CD1c-positive myeloid dendritic cell (primary cell): Measurements from ENCODE around the gene FHOD3.
A peak's percentile ranks its signal among the peaks of the same experiment; 100 is the strongest.
"Not testable (repeated sequence)": the region's sequence is repeated elsewhere in the genome, so short reads cannot be mapped to it uniquely, and the experiment has no call there.

Experiments used
- DNase-seq: peaks from one replicate; pipeline ENCODE4 v3.0.0-alpha.2; 2016; ENCODE audit errors: extremely low spot score

Gene FHOD3

GRCh38 chr18:36546876-36547275 is 249.4 kb downstream of the FHOD3 start:
- DNase-seq: no peak

DNA sequence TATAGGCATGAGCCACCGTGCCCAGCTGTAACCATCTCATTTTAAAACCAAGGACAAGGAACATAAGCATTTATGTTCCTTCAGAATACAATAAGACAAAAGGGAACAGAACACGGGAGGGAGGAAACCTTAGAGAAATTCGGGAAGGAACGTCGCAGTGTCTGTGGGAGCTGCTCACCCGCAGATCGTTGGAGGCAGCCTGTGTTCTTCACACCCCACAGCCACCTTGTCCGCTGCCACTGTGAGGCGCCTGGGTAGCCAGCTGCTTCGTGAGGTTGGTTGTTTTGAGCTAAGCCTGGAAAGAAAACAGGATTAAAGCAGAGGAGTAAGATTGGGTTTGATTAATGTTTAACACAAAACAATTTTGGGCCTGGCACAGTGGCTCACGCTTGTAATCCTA is 250.0 kb downstream of the FHOD3 start:
- DNase-seq: no peak

- not testable (repeated sequence) for DNase-seq
Measured at GRCh38 chr18:36551274-36551673, 253.8 kb downstream of the FHOD3 start.

- no peak for DNase-seq
Measured at GRCh38 chr18:36558234-36558633, 260.7 kb downstream of the FHOD3 start.

DNA sequence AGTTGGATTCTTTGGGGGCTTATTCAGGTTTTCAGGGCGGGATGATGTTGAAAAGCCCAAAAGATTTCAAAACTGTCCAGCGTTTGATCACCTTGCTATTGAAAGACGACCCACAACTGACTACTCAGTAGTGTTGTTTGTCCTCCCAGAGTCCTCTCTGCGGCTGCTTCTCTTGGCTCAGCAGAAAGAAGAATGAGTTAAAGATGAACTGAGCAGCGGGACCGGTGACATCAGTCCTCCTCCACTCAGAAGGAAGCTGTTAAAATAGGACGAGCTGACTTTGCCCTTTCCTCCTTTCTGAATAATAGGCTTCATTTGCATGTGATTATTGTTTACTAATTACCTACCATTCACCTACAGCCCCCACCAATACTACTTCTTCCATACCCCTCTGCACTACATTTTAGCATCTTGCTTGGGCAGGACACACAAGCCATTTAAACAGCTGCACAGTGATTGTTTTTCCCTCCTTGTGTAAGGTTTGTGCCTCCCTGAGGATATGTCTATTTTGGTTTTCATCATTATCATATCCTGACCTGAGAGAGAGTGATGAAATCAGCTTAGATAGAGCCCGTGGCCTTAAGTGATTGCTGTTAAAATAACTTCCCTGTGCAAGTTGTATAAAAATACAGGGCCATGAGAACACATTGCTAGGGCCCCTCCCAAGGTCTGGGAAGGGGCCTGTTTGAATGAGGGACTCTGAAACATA is 261.8 kb downstream of the FHOD3 start:
- no peak for DNase-seq

DNA sequence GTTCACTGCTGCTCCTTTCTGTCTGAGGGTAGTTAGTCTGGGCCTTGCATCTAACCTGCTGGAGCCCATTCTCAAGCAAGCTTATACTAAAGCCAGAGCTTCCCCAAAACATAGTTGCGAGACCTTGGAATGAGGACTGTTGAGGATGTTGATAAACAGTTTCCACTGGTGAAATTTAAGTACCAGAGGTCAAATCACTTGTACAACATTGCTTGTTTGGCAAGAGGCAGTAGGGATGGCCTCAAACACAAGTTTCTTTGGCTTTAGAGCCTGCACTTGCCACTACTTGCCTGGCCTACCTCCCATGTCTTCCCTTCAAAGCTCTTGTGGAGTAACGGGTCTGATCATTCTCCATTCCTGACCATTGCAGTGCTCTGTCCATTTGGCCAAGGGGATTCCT is 262.7 kb downstream of the FHOD3 start:
- DNase-seq: no peak

GRCh38 chr18:36561046-36561445 is 263.5 kb downstream of the FHOD3 start:
- no peak for DNase-seq

DNA sequence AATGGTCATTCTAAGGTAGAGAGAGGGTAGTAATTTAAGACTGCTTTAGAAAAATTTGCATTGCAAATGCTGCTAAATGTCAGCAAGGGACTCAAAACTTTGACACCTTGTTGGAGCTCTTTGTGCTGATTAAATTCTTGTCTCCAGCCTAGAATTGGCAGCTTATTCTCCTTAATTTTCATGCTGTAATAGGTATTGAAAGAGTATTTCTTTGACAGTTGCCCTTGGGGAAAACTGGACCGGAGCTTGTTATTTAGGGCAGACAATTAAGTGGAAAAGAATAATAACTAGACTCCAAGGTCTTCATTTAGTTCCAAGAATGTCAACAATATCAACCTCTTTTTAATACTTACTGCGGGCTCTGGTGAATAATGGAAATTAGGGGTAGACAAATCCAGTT is 267.3 kb downstream of the FHOD3 start:
- no peak for DNase-seq

DNA sequence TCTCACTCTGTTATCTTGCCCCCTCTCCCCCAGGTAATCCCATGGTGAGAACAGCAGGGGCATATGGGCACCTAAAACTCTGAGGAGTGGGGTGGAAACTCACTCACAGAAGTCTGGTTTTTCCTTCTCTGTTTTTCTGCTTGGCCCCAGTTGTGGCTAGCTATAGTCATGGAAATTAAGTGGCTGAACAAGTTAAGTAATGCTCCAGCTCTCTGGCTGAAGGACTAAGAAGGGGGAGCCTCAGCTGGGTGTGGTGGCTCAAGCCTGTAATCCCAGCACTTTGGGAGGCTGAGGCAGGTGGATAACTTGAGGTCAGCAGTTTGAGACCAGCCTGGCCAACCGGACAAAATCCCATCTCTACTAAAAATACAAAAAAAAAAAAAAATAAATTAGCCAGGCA is 270.3 kb downstream of the FHOD3 start:
- DNase-seq: no peak

- DNase-seq: no peak
Measured at GRCh38 chr18:36568487-36568886, 271.0 kb downstream of the FHOD3 start.

DNA sequence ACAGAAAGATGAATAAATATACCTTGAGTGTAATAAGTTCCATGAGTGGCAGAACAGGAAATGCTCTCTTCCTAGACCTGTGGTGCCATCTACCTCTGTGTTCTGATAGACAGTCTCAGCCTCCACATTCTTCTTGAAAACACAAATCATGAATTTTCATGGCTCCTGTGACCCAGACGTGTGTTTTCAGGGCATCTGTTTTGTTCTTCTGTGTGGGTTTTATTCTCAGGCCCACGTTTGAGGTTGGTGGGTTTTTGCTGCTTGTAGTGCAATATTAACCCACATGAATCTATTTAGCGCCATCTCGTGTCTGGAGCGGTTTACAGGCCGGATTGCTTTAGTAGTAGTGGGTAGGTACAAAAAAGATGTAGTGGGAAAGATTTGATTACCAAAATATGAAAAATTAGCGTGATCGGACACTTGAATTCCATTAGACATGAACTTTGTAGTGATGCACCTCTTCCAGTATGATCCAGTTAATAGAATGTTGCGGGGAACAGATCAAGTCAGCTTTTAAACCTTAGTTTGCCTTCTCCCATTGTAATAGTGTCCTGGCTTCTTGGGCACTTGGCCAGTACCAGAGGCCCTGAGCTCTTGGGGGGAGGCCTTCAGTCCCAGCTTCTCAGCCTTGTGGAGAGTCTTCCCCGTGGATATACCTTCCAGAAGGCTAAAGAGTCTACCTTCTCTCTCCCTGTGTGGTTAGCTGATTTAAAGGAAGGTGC is 274.8 kb downstream of the FHOD3 start:
- DNase-seq: peak; percentile 6

DNA sequence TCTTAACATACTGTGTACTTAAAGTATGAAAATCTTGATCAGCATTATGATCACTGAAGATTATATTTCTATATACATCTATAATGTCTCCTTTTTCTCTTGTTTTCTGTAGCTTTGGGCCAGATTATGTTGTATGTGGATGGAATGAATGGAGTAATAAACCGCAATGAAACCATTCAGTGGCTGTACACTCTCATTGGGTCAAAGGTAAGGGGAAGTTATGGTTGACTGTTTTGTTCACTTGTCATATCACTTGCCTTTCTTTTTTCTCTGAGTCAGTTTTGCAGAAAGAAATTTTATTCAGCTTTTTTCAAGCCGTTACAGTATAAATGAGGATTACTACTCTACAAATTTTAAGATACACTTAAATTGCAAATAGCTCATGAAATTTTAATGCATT is 278.8 kb downstream of the FHOD3 start:
- no peak for DNase-seq

DNA sequence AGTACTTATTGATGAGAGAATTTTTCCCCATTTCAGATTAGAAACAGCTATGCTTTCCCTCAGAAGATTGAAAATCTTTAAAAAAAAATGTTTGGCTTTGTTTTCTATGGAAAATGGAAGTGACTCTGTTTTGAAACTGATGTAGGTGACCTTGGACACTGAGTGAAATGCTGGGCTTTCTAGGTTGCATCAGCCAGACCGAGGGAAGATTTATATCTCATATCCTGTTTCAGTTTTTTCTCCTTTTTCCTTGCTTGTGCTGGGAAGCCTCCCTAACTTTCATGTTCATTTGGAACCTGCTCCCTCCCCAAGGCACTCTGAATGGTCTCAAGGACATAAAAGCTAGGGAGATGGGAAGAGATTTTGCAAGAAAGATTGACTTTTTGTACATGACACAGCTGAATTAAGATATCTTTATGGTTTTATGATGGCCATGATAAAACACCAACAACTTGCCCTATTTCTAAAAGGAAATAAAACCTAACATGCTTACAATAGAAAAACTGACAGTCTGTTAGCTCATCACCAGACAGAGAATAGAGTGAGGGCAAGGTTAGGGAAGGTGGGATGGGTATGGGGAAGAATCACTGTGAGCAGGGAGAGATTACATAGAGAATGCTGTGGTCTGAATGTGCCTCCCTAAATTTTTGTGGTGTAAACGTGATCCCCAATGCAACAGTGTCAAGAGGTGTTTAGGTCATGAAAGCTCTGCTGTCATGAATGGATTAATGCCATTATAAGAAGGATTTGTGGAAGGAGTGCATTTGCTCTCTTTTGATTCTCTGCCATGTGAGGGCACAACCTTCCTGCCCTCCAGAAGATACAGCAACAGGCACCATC is 281.6 kb downstream of the FHOD3 start:
- no peak for DNase-seq

- no peak for DNase-seq
Measured at GRCh38 chr18:36580266-36580665, 282.8 kb downstream of the FHOD3 start.

- DNase-seq: no peak
Measured at GRCh38 chr18:36580874-36581750, 283.6 kb downstream of the FHOD3 start.

DNA sequence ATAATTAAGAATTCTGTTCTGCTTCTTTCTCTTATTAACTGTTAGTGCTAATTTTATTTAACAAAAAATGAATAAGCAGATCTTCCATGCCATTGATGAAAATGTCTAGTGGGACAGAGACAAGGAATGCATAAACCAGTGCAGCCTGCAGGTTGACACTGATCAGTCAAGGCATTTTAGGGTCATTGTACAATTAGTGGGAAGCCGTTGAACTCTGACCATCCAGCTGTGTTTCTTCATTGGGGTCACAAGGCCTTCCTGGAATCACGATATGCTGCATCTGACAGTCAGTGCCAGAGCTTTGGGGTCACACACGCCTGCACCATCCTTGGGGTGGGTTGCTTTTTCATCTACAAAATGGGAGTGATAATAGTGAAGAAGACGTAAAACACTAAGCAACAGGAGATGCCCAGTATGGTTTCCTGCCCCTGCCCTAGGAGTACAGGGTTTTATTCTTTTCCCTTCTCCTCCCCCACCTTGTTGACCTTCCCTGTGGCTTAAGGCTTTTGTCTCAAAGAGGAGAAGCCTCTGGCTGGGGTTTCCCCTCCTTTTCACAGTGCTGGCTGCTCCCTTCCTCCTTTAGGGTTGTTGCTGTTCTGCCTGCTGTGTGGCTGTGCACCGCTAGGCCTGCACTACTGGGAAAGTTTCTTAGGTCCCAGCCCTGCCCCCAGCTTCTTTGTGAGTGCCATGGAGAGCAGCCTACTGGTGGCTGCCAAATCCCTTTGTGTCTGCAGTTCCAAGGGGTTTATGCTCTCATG is 285.7 kb downstream of the FHOD3 start:
- no peak for DNase-seq

DNA sequence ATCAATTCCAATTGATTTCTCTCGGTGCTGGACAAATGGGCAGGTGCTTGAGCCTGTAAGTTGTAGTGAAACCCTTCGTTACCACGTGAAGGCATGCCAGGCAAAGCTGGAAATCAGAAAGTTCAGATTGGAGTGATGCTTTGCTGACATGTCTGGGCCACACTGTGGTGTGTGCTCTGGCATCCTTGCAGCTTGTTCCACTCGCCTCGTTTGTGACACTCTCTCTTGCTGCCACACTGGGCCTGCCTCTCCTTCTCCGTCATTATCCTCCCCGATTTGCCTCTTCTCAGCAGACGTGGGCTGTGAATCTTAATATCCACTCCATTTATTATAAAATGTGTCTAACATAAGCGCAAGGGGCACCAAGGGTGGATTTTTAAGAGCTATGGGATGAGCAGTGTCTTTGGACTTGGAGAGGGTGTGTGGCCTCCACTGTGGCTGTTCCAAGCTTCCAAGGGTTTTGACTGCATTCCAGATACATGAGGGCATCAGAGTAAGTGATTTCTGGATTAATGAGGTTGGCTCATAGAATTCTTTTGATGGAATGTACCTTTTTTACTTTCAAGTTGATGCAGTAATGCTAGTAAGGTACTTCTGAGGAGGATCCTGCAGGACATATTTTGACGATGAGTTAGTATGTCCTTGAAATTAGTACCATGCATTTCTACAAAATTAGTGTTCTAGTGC is 292.5 kb downstream of the FHOD3 start:
- no peak for DNase-seq

DNA sequence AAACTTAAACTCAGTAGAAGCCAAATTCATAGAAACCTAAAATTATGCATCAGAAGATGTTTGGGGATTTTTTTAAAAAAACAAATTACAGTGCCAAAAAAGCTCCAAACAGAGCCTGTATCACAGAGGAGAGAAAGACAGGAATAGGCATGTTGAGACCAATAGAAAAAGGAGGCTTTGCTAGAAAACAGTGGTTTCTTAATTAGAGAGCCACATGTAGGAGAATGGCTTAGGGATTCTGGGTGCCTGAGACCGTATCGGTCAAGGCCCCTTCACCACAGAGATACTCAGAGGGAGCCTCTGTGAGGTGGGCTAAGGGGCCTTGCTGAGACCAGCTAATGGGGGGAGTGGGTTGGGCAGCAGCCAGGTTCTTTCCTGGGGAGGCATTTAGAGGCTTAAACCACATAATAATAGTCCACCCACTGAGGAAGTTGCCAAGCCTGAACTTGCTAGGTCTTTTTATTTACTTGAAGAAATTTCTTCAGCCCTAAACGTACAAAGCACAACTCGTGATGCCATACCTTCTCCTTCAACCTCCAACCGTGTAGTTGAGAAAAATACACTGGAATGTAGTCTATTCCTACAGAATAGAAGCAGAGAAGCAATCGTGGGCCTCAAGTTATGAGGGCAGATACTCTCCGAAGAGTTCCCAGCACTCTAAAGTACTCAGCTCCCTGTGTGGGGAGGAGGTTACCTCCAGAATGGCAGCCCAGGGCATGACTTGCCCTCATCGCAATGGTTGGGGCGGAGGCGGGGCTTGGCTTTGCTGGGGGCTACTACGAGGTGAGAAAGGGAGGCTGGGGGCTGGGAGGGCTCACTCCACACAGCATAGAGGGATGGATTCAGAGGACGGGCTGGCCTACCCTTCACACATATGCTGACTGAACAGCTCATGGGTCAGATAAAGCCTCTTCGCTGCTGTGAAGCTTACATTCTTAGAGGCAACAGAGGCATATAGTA is 293.4 kb downstream of the FHOD3 start:
- no peak for DNase-seq

- DNase-seq: no peak
Measured at GRCh38 chr18:36592282-36592681, 294.8 kb downstream of the FHOD3 start.
